Measurements from ENCODE around the gene LRRC3. TPM values are rescaled to one million over a fixed set of nuclear protein-coding genes. Genes with fewer than 3 reads are reported as not detected.
"Not testable (repeated sequence)": the region's sequence is repeated elsewhere in the genome, so short reads cannot be mapped to it uniquely, and the experiment has no call there.

The LRRC3 gene
- total RNA-seq, 3 donors from 2014 or later = 1.6 to 6.4 (median 2.0) TPM

GRCh38 chr21:44479556-44480199 lies 24.4 kb downstream of the LRRC3 start:
- H3K9me3 ChIP-seq; H3K27ac ChIP-seq; H3K27me3 ChIP-seq; H3K36me3 ChIP-seq; DNase-seq (ENCODE audit: low spot score in 2 of 2); H3K4me3 ChIP-seq; H3K4me1 ChIP-seq: not testable (repeated sequence)
- intact Hi-C loops (cut with DNase I; ENCODE audit: low total_unique reads) = loop anchor here (2.0 kb wide), 1 partner anchor 29 kb away; no protein-coding TSS in a partner anchor
- peak in 2 of 3 donors; percentile 30 to 49 for TF ChIP-seq CTCF (IDR thresholded peaks at IDR 0.05)

GRCh38 chr21:44480200-44481053 lies 25.1 kb downstream of the LRRC3 start:
- TF ChIP-seq POLR2A (IDR thresholded peaks at IDR 0.05) (no peak), CTCF (IDR thresholded peaks at IDR 0.05) (no peak), POLR2AphosphoS5 (IDR thresholded peaks at IDR 0.05) (no peak)
- intact Hi-C loops (cut with DNase I; ENCODE audit: low total_unique reads) = loop anchor here (2.0 kb wide), 1 partner anchor 30 kb away; no protein-coding TSS in a partner anchor
- H3K4me3 ChIP-seq = no peak overlapping the region

GRCh38 chr21:44482581-44483287 lies 27.4 kb downstream of the LRRC3 start:
- DNase-seq (ENCODE audit: low spot score in 2 of 2) = no peak
- Histone ChIP-seq H3K4me3 (no peak overlapping the region), H3K4me1 (no peaks in the 10 kb centered on the region), H3K9me3 (peaks cover 0 to under 1% of the 10 kb centered on the region in 2 donors), H3K27ac (no peak overlapping the region), H3K36me3 (no peaks in the 10 kb centered on the region), H3K27me3 (peaks cover 0 to 13% of the 10 kb centered on the region in 2 donors)
- intact Hi-C loops (cut with DNase I; ENCODE audit: low total_unique reads) = no loop called here
- TF ChIP-seq POLR2A (IDR thresholded peaks at IDR 0.05) (no peak), CTCF (IDR thresholded peaks at IDR 0.05) (no peak), POLR2AphosphoS5 (IDR thresholded peaks at IDR 0.05) (no peak)

More at GRCh38 chr21:44480200-44481053, 25.1 kb downstream of the LRRC3 start:
- no peak for DNase-seq (ENCODE audit: low spot score in 2 of 2)
- Histone ChIP-seq H3K27ac (no peak overlapping the region), H3K27me3 (peaks cover 0 to 11% of the 10 kb centered on the region in 2 donors), H3K4me1 (no peaks in the 10 kb centered on the region), H3K36me3 (no peaks in the 10 kb centered on the region), H3K9me3 (no peaks in the 10 kb centered on the region)

- DNase-seq (ENCODE audit: low spot score in 2 of 2) = no peak
- TF ChIP-seq POLR2AphosphoS5 (IDR thresholded peaks at IDR 0.05) = no peak
- TF ChIP-seq CTCF (IDR thresholded peaks at IDR 0.05) = no peak
- TF ChIP-seq POLR2A (IDR thresholded peaks at IDR 0.05) = no peak
- no peak overlapping the region for H3K4me3 ChIP-seq
- peaks cover 4% of the 10 kb centered on the region in 2 donors for H3K9me3 ChIP-seq
- H3K27ac ChIP-seq = no peak overlapping the region
- H3K4me1 ChIP-seq = no peaks in the 10 kb centered on the region
- H3K36me3 ChIP-seq = no peaks in the 10 kb centered on the region
- intact Hi-C loops (cut with DNase I; ENCODE audit: low total_unique reads) = no loop called here
- peaks cover 0 to 13% of the 10 kb centered on the region in 2 donors for H3K27me3 ChIP-seq
Measured at GRCh38 chr21:44483288-44484237, 28.3 kb downstream of the LRRC3 start.

Measured in breast epithelium (tissue), 4 donors.